SK-N-DZ (cell line): Measurements from ENCODE around the gene PLA2G4F.

Experiments used
- DNase-seq: peaks from one replicate; pipeline ENCODE4 v3.0.0-alpha.2; 2015; ENCODE audit warnings: low spot score

PLA2G4F gene

GRCh38 chr15:42166225-42166940 is 9.9 kb upstream of the PLA2G4F start:
- DNase-seq, result no peak

- no peak for DNase-seq
These were observed 8.7 kb upstream of the PLA2G4F start for GRCh38 chr15:42165106-42165505.

GRCh38 chr15:42163947-42164550 is 7.6 kb upstream of the PLA2G4F start:
- DNase-seq, result no peak

GRCh38 chr15:42163291-42163690 is 6.9 kb upstream of the PLA2G4F start:
- no peak for DNase-seq

GRCh38 chr15:42160136-42160535 is 3.7 kb upstream of the PLA2G4F start:
- no peak for DNase-seq

GRCh38 chr15:42159381-42160015 is 3.1 kb upstream of the PLA2G4F start:
- DNase-seq, result no peak

GRCh38 chr15:42158941-42159340 is 2.5 kb upstream of the PLA2G4F start:
- DNase-seq, result no peak

GRCh38 chr15:42157981-42158765 is 1.7 kb upstream of the PLA2G4F start:
- DNase-seq, result no peak

- DNase-seq, result no peak
These were observed 945 bp upstream of the PLA2G4F start for GRCh38 chr15:42157381-42157780.

GRCh38 chr15:42155546-42156242 is 742 bp downstream of the PLA2G4F start:
- no peak for DNase-seq

GRCh38 chr15:42154956-42155355 is 1.5 kb downstream of the PLA2G4F start:
- no peak for DNase-seq

GRCh38 chr15:42154212-42154941 is 2.1 kb downstream of the PLA2G4F start:
- no peak for DNase-seq

- no peak for DNase-seq
These were observed 2.6 kb downstream of the PLA2G4F start for GRCh38 chr15:42153874-42154211.

GRCh38 chr15:42152921-42153698 is 3.3 kb downstream of the PLA2G4F start:
- DNase-seq, result no peak

- DNase-seq, result no peak
These were observed 4.1 kb downstream of the PLA2G4F start for GRCh38 chr15:42152196-42152920.

- DNase-seq, result no peak
These were observed 4.7 kb downstream of the PLA2G4F start for GRCh38 chr15:42151736-42152135.

GRCh38 chr15:42151141-42151561 is 5.3 kb downstream of the PLA2G4F start:
- DNase-seq, result no peak

- no peak for DNase-seq
These were observed 6.0 kb downstream of the PLA2G4F start for GRCh38 chr15:42150219-42150970.
